ENCODE data around the gene CLDN1.

CLDN1 gene

GRCh38 chr3:190336516-190337189, 14.4 kb upstream of the CLDN1 start:
- no peaks in the 10 kb centered on the region for H3K4me1 ChIP-seq (ENCODE audit: control insufficient read depth in 1 of 2, insufficient read depth in 2 of 2, low read length in 2 of 2)
- no peaks in the 10 kb centered on the region for H3K36me3 ChIP-seq (ENCODE audit: control insufficient read depth in 1 of 2, insufficient read depth in 2 of 2, low read length in 2 of 2)
- H3K23ac ChIP-seq (ENCODE audit: low read length) = no peak overlapping the region
- H3K79me2 ChIP-seq (ENCODE audit: control insufficient read depth, insufficient read depth, low read length, poor library complexity) = no peaks in the 10 kb centered on the region
- H4K12ac ChIP-seq (ENCODE audit: low read depth, low read length) = no peak overlapping the region
- H2BK120ac ChIP-seq (ENCODE audit: insufficient read depth, low read length, poor library complexity) = no peak overlapping the region
- no peaks in the 10 kb centered on the region for H3K9me3 ChIP-seq (ENCODE audit: insufficient read depth, low read depth, low read length)
- no peaks in the 10 kb centered on the region for H3K79me1 ChIP-seq (ENCODE audit: low read length)
- H3K9ac ChIP-seq (ENCODE audit: low read length) = no peak overlapping the region
- H4K91ac ChIP-seq (ENCODE audit: low read depth, low read length) = no peak overlapping the region
- no peak overlapping the region for H2BK12ac ChIP-seq (ENCODE audit: low read length)
- H2AK5ac ChIP-seq (ENCODE audit: low read length) = no peak overlapping the region
- no peak overlapping the region for H3K4ac ChIP-seq (ENCODE audit: low read depth, low read length)
- H4K8ac ChIP-seq (ENCODE audit: low read depth, low read length) = no peak overlapping the region
- no peak overlapping the region for H2BK5ac ChIP-seq (ENCODE audit: low read depth, low read length, poor library complexity)
- H3K4me3 ChIP-seq (ENCODE audit: low read depth, low read length) = no peak overlapping the region
- WGBS (ENCODE audit: extremely low coverage, insufficient coverage, insufficient read length) = no CpG with 5 or more reads among the region's 3 CpGs
- H3K27me3 ChIP-seq (ENCODE audit: insufficient read depth, low read length) = no peaks in the 10 kb centered on the region
- no peak overlapping the region for H2AFZ ChIP-seq (ENCODE audit: insufficient read depth, low read length, poor library complexity)
- H3K14ac ChIP-seq (ENCODE audit: low read length) = no peak overlapping the region
- H3K4me2 ChIP-seq (ENCODE audit: low read length) = no peak overlapping the region
- no peak overlapping the region for H3K27ac ChIP-seq (ENCODE audit: low read depth, low read length)
- H3K18ac ChIP-seq (ENCODE audit: low read length) = no peak overlapping the region
- no peak for DNase-seq

- Histone ChIP-seq H4K12ac (ENCODE audit: low read depth, low read length) (no peak overlapping the region), H2BK12ac (ENCODE audit: low read length) (no peak overlapping the region), H4K8ac (ENCODE audit: low read depth, low read length) (no peak overlapping the region), H3K27me3 (ENCODE audit: insufficient read depth, low read length) (no peaks in the 10 kb centered on the region), H3K9me3 (ENCODE audit: insufficient read depth, low read depth, low read length) (no peaks in the 10 kb centered on the region), H2AK5ac (ENCODE audit: low read length) (no peak overlapping the region), H3K4me3 (ENCODE audit: low read depth, low read length) (no peak overlapping the region), H3K4ac (ENCODE audit: low read depth, low read length) (no peak overlapping the region), H3K36me3 (ENCODE audit: control insufficient read depth in 1 of 2, insufficient read depth in 2 of 2, low read length in 2 of 2) (no peaks in the 10 kb centered on the region), H3K27ac (ENCODE audit: low read depth, low read length) (no peak overlapping the region), H3K79me1 (ENCODE audit: low read length) (no peaks in the 10 kb centered on the region), H3K4me2 (ENCODE audit: low read length) (no peak overlapping the region), H3K79me2 (ENCODE audit: control insufficient read depth, insufficient read depth, low read length, poor library complexity) (no peaks in the 10 kb centered on the region), H3K18ac (ENCODE audit: low read length) (no peak overlapping the region), H2BK5ac (ENCODE audit: low read depth, low read length, poor library complexity) (no peak overlapping the region), H2AFZ (ENCODE audit: insufficient read depth, low read length, poor library complexity) (no peak overlapping the region), H4K91ac (ENCODE audit: low read depth, low read length) (no peak overlapping the region), H3K4me1 (ENCODE audit: control insufficient read depth in 1 of 2, insufficient read depth in 2 of 2, low read length in 2 of 2) (no peaks in the 10 kb centered on the region), H3K23ac (ENCODE audit: low read length) (no peak overlapping the region), H3K9ac (ENCODE audit: low read length) (no peak overlapping the region), H2BK120ac (ENCODE audit: insufficient read depth, low read length, poor library complexity) (no peak overlapping the region), H3K14ac (ENCODE audit: low read length) (no peak overlapping the region)
- WGBS (ENCODE audit: extremely low coverage, insufficient coverage, insufficient read length) = no CpG with 5 or more reads among the region's 1 CpG
- DNase-seq = no peak
Observed at GRCh38 chr3:190333961-190334360, 11.7 kb upstream of the CLDN1 start.

GRCh38 chr3:190330936-190331734, 8.9 kb upstream of the CLDN1 start:
- no peaks in the 10 kb centered on the region for H3K4me1 ChIP-seq (ENCODE audit: control insufficient read depth in 1 of 2, insufficient read depth in 2 of 2, low read length in 2 of 2)
- no peak overlapping the region for H3K23ac ChIP-seq (ENCODE audit: low read length)
- H3K14ac ChIP-seq (ENCODE audit: low read length) = no peak overlapping the region
- H4K12ac ChIP-seq (ENCODE audit: low read depth, low read length) = no peak overlapping the region
- H4K91ac ChIP-seq (ENCODE audit: low read depth, low read length) = no peak overlapping the region
- H3K36me3 ChIP-seq (ENCODE audit: control insufficient read depth in 1 of 2, insufficient read depth in 2 of 2, low read length in 2 of 2) = no peaks in the 10 kb centered on the region
- H3K27me3 ChIP-seq (ENCODE audit: insufficient read depth, low read length) = no peaks in the 10 kb centered on the region
- H3K79me2 ChIP-seq (ENCODE audit: control insufficient read depth, insufficient read depth, low read length, poor library complexity) = no peaks in the 10 kb centered on the region
- H3K9ac ChIP-seq (ENCODE audit: low read length) = no peak overlapping the region
- H3K9me3 ChIP-seq (ENCODE audit: insufficient read depth, low read depth, low read length) = no peaks in the 10 kb centered on the region
- no peak overlapping the region for H2AK5ac ChIP-seq (ENCODE audit: low read length)
- no peak overlapping the region for H2AFZ ChIP-seq (ENCODE audit: insufficient read depth, low read length, poor library complexity)
- no peak overlapping the region for H2BK120ac ChIP-seq (ENCODE audit: insufficient read depth, low read length, poor library complexity)
- H4K8ac ChIP-seq (ENCODE audit: low read depth, low read length) = no peak overlapping the region
- H3K4ac ChIP-seq (ENCODE audit: low read depth, low read length) = no peak overlapping the region
- H3K27ac ChIP-seq (ENCODE audit: low read depth, low read length) = no peak overlapping the region
- no peak overlapping the region for H2BK12ac ChIP-seq (ENCODE audit: low read length)
- H3K4me3 ChIP-seq (ENCODE audit: low read depth, low read length) = no peak overlapping the region
- H2BK5ac ChIP-seq (ENCODE audit: low read depth, low read length, poor library complexity) = no peak overlapping the region
- WGBS (ENCODE audit: extremely low coverage, insufficient coverage, insufficient read length) = no CpG with 5 or more reads among the region's 3 CpGs
- no peaks in the 10 kb centered on the region for H3K79me1 ChIP-seq (ENCODE audit: low read length)
- no peak overlapping the region for H3K18ac ChIP-seq (ENCODE audit: low read length)
- H3K4me2 ChIP-seq (ENCODE audit: low read length) = no peak overlapping the region
- no peak for DNase-seq

GRCh38 chr3:190326930-190327329, 4.7 kb upstream of the CLDN1 start:
- Histone ChIP-seq H3K4ac (ENCODE audit: low read depth, low read length) (no peak overlapping the region), H3K9ac (ENCODE audit: low read length) (no peak overlapping the region), H2BK120ac (ENCODE audit: insufficient read depth, low read length, poor library complexity) (no peak overlapping the region), H3K79me1 (ENCODE audit: low read length) (no peaks in the 10 kb centered on the region), H3K27ac (ENCODE audit: low read depth, low read length) (no peak overlapping the region), H2BK5ac (ENCODE audit: low read depth, low read length, poor library complexity) (no peak overlapping the region), H3K4me1 (ENCODE audit: control insufficient read depth in 1 of 2, insufficient read depth in 2 of 2, low read length in 2 of 2) (peaks cover 2% of the 10 kb centered on the region in 2 experiments), H4K8ac (ENCODE audit: low read depth, low read length) (no peak overlapping the region), H3K9me3 (ENCODE audit: insufficient read depth, low read depth, low read length) (no peaks in the 10 kb centered on the region), H2AK5ac (ENCODE audit: low read length) (no peak overlapping the region), H2BK12ac (ENCODE audit: low read length) (no peak overlapping the region), H3K23ac (ENCODE audit: low read length) (no peak overlapping the region), H3K18ac (ENCODE audit: low read length) (no peak overlapping the region), H2AFZ (ENCODE audit: insufficient read depth, low read length, poor library complexity) (no peak overlapping the region), H4K91ac (ENCODE audit: low read depth, low read length) (no peak overlapping the region), H3K36me3 (ENCODE audit: control insufficient read depth in 1 of 2, insufficient read depth in 2 of 2, low read length in 2 of 2) (no peaks in the 10 kb centered on the region), H4K12ac (ENCODE audit: low read depth, low read length) (no peak overlapping the region), H3K14ac (ENCODE audit: low read length) (no peak overlapping the region), H3K4me2 (ENCODE audit: low read length) (no peak overlapping the region), H3K4me3 (ENCODE audit: low read depth, low read length) (no peak overlapping the region), H3K79me2 (ENCODE audit: control insufficient read depth, insufficient read depth, low read length, poor library complexity) (no peaks in the 10 kb centered on the region), H3K27me3 (ENCODE audit: insufficient read depth, low read length) (no peaks in the 10 kb centered on the region)
- DNase-seq = no peak
- no CpG with 5 or more reads among the region's 4 CpGs for WGBS (ENCODE audit: extremely low coverage, insufficient coverage, insufficient read length)

Measured in trophoblast cell (in vitro differentiated cells and primary cell).